Ovary (tissue), 3 donors: ENCODE data around the gene KRT24.

Experiments used
- CTCF ChIP-seq, 3 donors: fragments of 450-650 bp in 2 of 3; fragments of 200-600 bp in 1 of 3; IDR thresholded peaks; one replicate each; pipeline versions ENCODE4 v1.5.1 to v1.8.0; 2016 to 2022; ENCODE audit warnings: antibody characterized with exemption in 3 of 3, mild to moderate bottlenecking in 1 of 3
- EP300 ChIP-seq: sonication (generic); formaldehyde crosslinking; IDR thresholded peaks from one replicate; pipeline ENCODE4 v1.6.1; 2017; ENCODE audit warnings: antibody characterized with exemption
- POLR2A ChIP-seq: fragments of 450-650 bp; IDR thresholded peaks from one replicate; pipeline ENCODE4 v1.6.1; 2017; ENCODE audit warnings: antibody characterized with exemption, mild to moderate bottlenecking, moderate library complexity
- donor health status: DM: no; HTN: no; CAD: no.

DNA sequence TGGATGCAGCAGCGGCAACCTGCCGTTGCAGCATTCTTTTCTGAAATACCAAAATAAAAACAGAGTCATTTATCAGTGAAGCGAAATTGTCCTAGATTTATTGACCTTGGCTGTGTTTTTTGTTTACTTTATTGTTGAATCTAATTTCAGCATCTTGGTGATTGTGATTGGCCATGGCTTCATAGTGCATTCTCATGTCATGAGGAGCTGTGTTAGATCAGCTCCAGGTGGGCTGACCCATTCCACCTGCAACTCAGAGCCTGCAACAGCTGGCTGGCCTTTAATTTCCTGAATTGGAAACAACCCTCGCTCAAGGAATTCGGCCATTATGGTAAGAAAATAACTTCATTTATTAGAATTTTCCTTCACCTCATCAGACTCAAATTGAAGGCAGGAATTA lies 16.4 kb downstream of the KRT24 start:
- TF ChIP-seq CTCF (IDR thresholded peaks at IDR 0.05), result no peak
- no peak for TF ChIP-seq EP300
- no peak for TF ChIP-seq POLR2A
